CD4-positive, alpha-beta T cell (primary cell): ENCODE results near the gene ERF. TPM values are rescaled to one million over a fixed set of nuclear protein-coding genes. Genes with fewer than 3 reads are reported as not detected.

Experiments used
- ATAC-seq: fragments of 200-7000 bp; cut with Tn5 transposase; one replicate; pipeline ENCODE4 v1.10.0; 2022; ENCODE audit warnings: mild to moderate bottlenecking; ENCODE audit not compliant: poor library complexity
- CTCF ChIA-PET: fragments of 350-600 bp; sonication (Branson Sonifier 250); formaldehyde crosslinking; loops from one replicate; lab custom pipeline; 2021; ENCODE audit warnings: antibody characterized with exemption, inconsistent platforms; lab: Charles Lee
- POLR2A ChIA-PET: fragments of 350-600 bp; sonication (Branson Sonifier 250); formaldehyde crosslinking; loops from one replicate; lab custom pipeline; 2021; ENCODE audit warnings: antibody characterized with exemption, inconsistent platforms; lab: Charles Lee
- DNase-seq, 14 experiments: peaks; one replicate each; pipeline ENCODE4 v3.0.0-alpha.2; 2013 to 2020; ENCODE audit warnings: mixed read lengths in 2 of 14
- H3K27ac ChIP-seq, 2 donors: one replicate each; pipeline versions ENCODE4 v1.5.1 to v1.7.0; 2013; ENCODE audit warnings: low read length in 2 of 2, low read depth in 1 of 2, mild to moderate bottlenecking in 1 of 2
- H3K27me3 ChIP-seq, 2 experiments: 1 replicate in 1 of 2; 2 replicates in 1 of 2; pipeline versions ENCODE4 v1.6.1 to v1.7.0; 2013; ENCODE audit warnings: low read length in 2 of 2, control low read depth in 1 of 2, mild to moderate bottlenecking in 1 of 2, moderate library complexity in 1 of 2; ENCODE audit not compliant: insufficient read depth in 2 of 2, control insufficient read depth in 1 of 2
- H3K36me3 ChIP-seq: one replicate; pipeline ENCODE4 v1.6.1; 2013; ENCODE audit warnings: low read length, control low read depth; ENCODE audit not compliant: insufficient read depth
- H3K4me1 ChIP-seq: one replicate; pipeline ENCODE4 v1.6.1; 2013; ENCODE audit warnings: low read length, control low read depth; ENCODE audit not compliant: insufficient read depth
- H3K4me3 ChIP-seq: one replicate; pipeline ENCODE4 v1.5.1; 2013; ENCODE audit warnings: mild to moderate bottlenecking, low read length, moderate library complexity
- H3K9me3 ChIP-seq, 2 experiments: 1 replicate in 1 of 2; 2 replicates in 1 of 2; pipeline versions ENCODE4 v1.6.1 to v1.7.0; 2013; ENCODE audit warnings: low read length in 2 of 2, mild to moderate bottlenecking in 2 of 2, control low read depth in 1 of 2, moderate library complexity in 1 of 2; ENCODE audit not compliant: control insufficient read depth in 1 of 2, insufficient read depth in 1 of 2
- H3K27ac Mint-ChIP-seq: one replicate; pipeline ENCODE4 v1.8.0; 2020; ENCODE audit warnings: mixed read lengths
- H3K27me3 Mint-ChIP-seq: one replicate; pipeline ENCODE4 v1.8.0; 2021; ENCODE audit warnings: mixed read lengths
- H3K36me3 Mint-ChIP-seq: one replicate; pipeline ENCODE4 v1.8.0; 2021; ENCODE audit warnings: low read depth, mixed read lengths
- H3K4me1 Mint-ChIP-seq: one replicate; pipeline ENCODE4 v1.8.0; 2021; ENCODE audit warnings: low read depth, mixed read lengths
- H3K4me3 Mint-ChIP-seq: one replicate; pipeline ENCODE4 v1.8.0; 2020; ENCODE audit warnings: mild to moderate bottlenecking, mixed read lengths
- H3K9me3 Mint-ChIP-seq: one replicate; pipeline ENCODE4 v1.8.0; 2020; ENCODE audit warnings: mixed read lengths
- CTCF ChIP-seq: fragments of 200-600 bp; IDR thresholded peaks from one replicate; pipeline ENCODE4 v1.8.0; 2022; ENCODE audit warnings: antibody characterized with exemption, mild to moderate bottlenecking
- intact Hi-C, 2 experiments: fragments of 100-400 bp; cut with DNase I in 1 of 2; cut with micrococcal nuclease in 1 of 2; formaldehyde crosslinking; loops; one replicate each; pipeline versions ENCODE4 v1.15.1 to v1.9.0; 2023 to 2025; cut with DNase I, micrococcal nuclease
- total RNA-seq, 174 experiments: library from RNA in 2 of 174; stranded (reverse) in 2 of 174; gene quantifications; one replicate each; pipeline ENCODE4 v1.2.3 and lab custom pipeline; 2021 to 2026

Gene ERF
- total RNA-seq, 2 experiments from 2014 or later: 105 to 113 TPM

- H3K4me1 ChIP-seq: peaks cover 83% of the 10 kb centered on the region
- intact Hi-C loops: loop anchor here (2.0 to 10.0 kb wide), 4 partner anchors 21 to 143 kb away; partner anchors contain the start of genes DEDD2 (in 1 of the 2), ERF (in 1 of the 2), LIPE (in 1 of the 2) and PAFAH1B3 (in 1 of the 2)
- no peak overlapping the region for H3K4me3 ChIP-seq
- no peak for TF ChIP-seq CTCF
- DNase-seq (peak in 3 of 14 experiments; percentile 27 to 48 (median 32)), ATAC-seq (no peak)
- Mint-ChIP-seq H3K9me3 (no peaks in the 10 kb centered on the region), H3K27ac (no peak overlapping the region), H3K4me1 (peaks cover 46% of the 10 kb centered on the region), H3K4me3 (peak overlapping the region; percentile 88), H3K27me3 (no peaks in the 10 kb centered on the region), H3K36me3 (peaks cover 12% of the 10 kb centered on the region)
- H3K27me3 ChIP-seq: no peaks in the 10 kb centered on the region
- peaks cover 5% of the 10 kb centered on the region for H3K36me3 ChIP-seq
- ChIA-PET CTCF (interaction anchor here (0.8 to 3.9 kb wide), 4 partner anchors 12 to 38 kb away, joined by 3 to 30 read pairs (median 5); no protein-coding TSS in a partner anchor), POLR2A (interaction anchor here (0.6 to 4.5 kb wide), 9 partner anchors 8 to 149 kb away, joined by 3 to 53 read pairs (median 3); partner anchors contain the start of genes CIC, GSK3A, PAFAH1B3 and POU2F2)
- no peaks in the 10 kb centered on the region for H3K9me3 ChIP-seq
- H3K27ac ChIP-seq: peak overlapping the region; percentile 86 to 88
These were observed 27.2 kb upstream of the ERF start for GRCh38 chr19:42281827-42282762.

- peak in 5 of 14 experiments; percentile 22 to 66 (median 34) for DNase-seq
- intact Hi-C loops: loop anchor here in 1 of 2 experiments (2.0 to 10.0 kb wide), 2 partner anchors 26 to 144 kb away; partner anchors contain the start of genes ERF and LIPE
- peak overlapping the region; percentile 86 to 88 for H3K27ac ChIP-seq
- Mint-ChIP-seq H3K27ac (no peak overlapping the region), H3K4me1 (peaks cover 52% of the 10 kb centered on the region), H3K27me3 (no peaks in the 10 kb centered on the region), H3K4me3 (peak overlapping the region; percentile 88), H3K36me3 (peaks cover 12% of the 10 kb centered on the region), H3K9me3 (no peaks in the 10 kb centered on the region)
- CTCF ChIA-PET: interaction anchor here (1.9 to 3.9 kb wide), 3 partner anchors 36 to 149 kb away, joined by 8 to 30 read pairs (median 15); partner anchors contain the start of genes GSK3A and POU2F2
- peaks cover 86% of the 10 kb centered on the region for H3K4me1 ChIP-seq
- no peak for TF ChIP-seq CTCF
- no peaks in the 10 kb centered on the region for H3K9me3 ChIP-seq
- no peak for ATAC-seq
- POLR2A ChIA-PET: interaction anchor here (0.6 to 4.5 kb wide), 4 partner anchors 12 to 148 kb away, joined by 3 to 53 read pairs (median 18); partner anchors contain the start of genes CIC and GSK3A
- H3K36me3 ChIP-seq: no peaks in the 10 kb centered on the region
- H3K4me3 ChIP-seq: peak overlapping the region; percentile 95
- H3K27me3 ChIP-seq: no peaks in the 10 kb centered on the region
These were observed 26.4 kb upstream of the ERF start for GRCh38 chr19:42281146-42281826.

- intact Hi-C loops: loop anchor here (1.0 to 10.0 kb wide), 3 partner anchors 25 to 144 kb away; partner anchors contain the start of genes ERF (in 2 of the 2) and LIPE (in 1 of the 2)
- no peak overlapping the region for H3K27ac Mint-ChIP-seq
- H3K4me1 ChIP-seq: peaks cover 86% of the 10 kb centered on the region
- no peaks in the 10 kb centered on the region for H3K9me3 ChIP-seq
- no peak for TF ChIP-seq CTCF
- ChIA-PET CTCF (interaction anchor here (1.6 to 3.9 kb wide), 5 partner anchors 11 to 148 kb away, joined by 5 to 30 read pairs (median 15); partner anchors contain the start of genes CIC, GSK3A and POU2F2), POLR2A (interaction anchor here (0.8 to 4.5 kb wide), 4 partner anchors 11 to 37 kb away, joined by 3 to 53 read pairs (median 38); partner anchors contain the start of genes CIC and GSK3A)
- H3K27me3 ChIP-seq: no peaks in the 10 kb centered on the region
- no peak for ATAC-seq
- DNase-seq: peak in 1 of 14 experiments; percentile 22
- H3K27ac ChIP-seq: peak overlapping the region; percentile 84 to 88
- H3K4me3 ChIP-seq: peak overlapping the region; percentile 95
- H3K36me3 Mint-ChIP-seq: peaks cover 12% of the 10 kb centered on the region
- H3K4me1 Mint-ChIP-seq: peaks cover 52% of the 10 kb centered on the region
- H3K9me3 Mint-ChIP-seq: no peaks in the 10 kb centered on the region
- no peaks in the 10 kb centered on the region for H3K36me3 ChIP-seq
- H3K27me3 Mint-ChIP-seq: no peaks in the 10 kb centered on the region
- peak overlapping the region; percentile 88 for H3K4me3 Mint-ChIP-seq
These were observed 25.9 kb upstream of the ERF start for GRCh38 chr19:42280815-42281145.
